ENCODE measurements around the gene ATP11A.
"Not testable (repeated sequence)": the region's sequence is repeated elsewhere in the genome, so short reads cannot be mapped to it uniquely, and the experiment has no call there.

ATP11A gene

GRCh38 chr13:112877976-112878955, 188.4 kb downstream of the ATP11A start:
- no peak for DNase-seq
- TF ChIP-seq GATA1 (IDR thresholded peaks at IDR 0.05; ENCODE audit: low read depth, low read length) (no peak), POLR2A (IDR thresholded peaks at IDR 0.05; ENCODE audit: low read length) (no peak)

GRCh38 chr13:112879283-112879833, 189.5 kb downstream of the ATP11A start:
- TF ChIP-seq GATA1 (IDR thresholded peaks at IDR 0.05; ENCODE audit: low read depth, low read length) (no peak), POLR2A (IDR thresholded peaks at IDR 0.05; ENCODE audit: low read length) (no peak)
- DNase-seq: no peak

- no peak for DNase-seq
- TF ChIP-seq GATA1 (IDR thresholded peaks at IDR 0.05; ENCODE audit: low read depth, low read length): no peak
- no peak for TF ChIP-seq POLR2A (IDR thresholded peaks at IDR 0.05; ENCODE audit: low read length)
Observed at GRCh38 chr13:112880221-112880641, 190.4 kb downstream of the ATP11A start.

GRCh38 chr13:112880976-112881540, 191.2 kb downstream of the ATP11A start:
- TF ChIP-seq GATA1 (IDR thresholded peaks at IDR 0.05; ENCODE audit: low read depth, low read length) (no peak), POLR2A (IDR thresholded peaks at IDR 0.05; ENCODE audit: low read length) (no peak)
- no peak for DNase-seq

GRCh38 chr13:112881656-112882554, 192.1 kb downstream of the ATP11A start:
- TF ChIP-seq GATA1 (IDR thresholded peaks at IDR 0.05; ENCODE audit: low read depth, low read length): no peak
- TF ChIP-seq POLR2A (IDR thresholded peaks at IDR 0.05; ENCODE audit: low read length): no peak
- no peak for DNase-seq

GRCh38 chr13:112882555-112883024, 192.8 kb downstream of the ATP11A start:
- TF ChIP-seq POLR2A (IDR thresholded peaks at IDR 0.05; ENCODE audit: low read length) (no peak), GATA1 (IDR thresholded peaks at IDR 0.05; ENCODE audit: low read depth, low read length) (no peak)
- DNase-seq: no peak

GRCh38 chr13:112883241-112883945, 193.6 kb downstream of the ATP11A start:
- no peak for DNase-seq
- TF ChIP-seq POLR2A (IDR thresholded peaks at IDR 0.05; ENCODE audit: low read length) (no peak), GATA1 (IDR thresholded peaks at IDR 0.05; ENCODE audit: low read depth, low read length) (no peak)

GRCh38 chr13:112884700-112885099, 194.9 kb downstream of the ATP11A start:
- DNase-seq: not testable (repeated sequence)

GRCh38 chr13:112885242-112885781, 195.5 kb downstream of the ATP11A start:
- DNase-seq: no peak
- TF ChIP-seq POLR2A (IDR thresholded peaks at IDR 0.05; ENCODE audit: low read length) (no peak), GATA1 (IDR thresholded peaks at IDR 0.05; ENCODE audit: low read depth, low read length) (no peak)

- DNase-seq: peak; percentile 56 to 76
- TF ChIP-seq GATA1 (IDR thresholded peaks at IDR 0.05; ENCODE audit: low read depth, low read length) (no peak), POLR2A (IDR thresholded peaks at IDR 0.05; ENCODE audit: low read length) (no peak)
Observed at GRCh38 chr13:112885782-112886268, 196.0 kb downstream of the ATP11A start.

GRCh38 chr13:112887151-112887550, 197.3 kb downstream of the ATP11A start:
- DNase-seq: no peak
- TF ChIP-seq POLR2A (IDR thresholded peaks at IDR 0.05; ENCODE audit: low read length) (no peak), GATA1 (IDR thresholded peaks at IDR 0.05; ENCODE audit: low read depth, low read length) (no peak)

GRCh38 chr13:112887557-112887991, 197.7 kb downstream of the ATP11A start:
- DNase-seq: no peak
- TF ChIP-seq POLR2A (IDR thresholded peaks at IDR 0.05; ENCODE audit: low read length): no peak
- no peak for TF ChIP-seq GATA1 (IDR thresholded peaks at IDR 0.05; ENCODE audit: low read depth, low read length)

All from erythroblast (primary cell).